ENCODE measurements around the gene ARHGEF3.
"Not testable (repeated sequence)": the region's sequence is repeated elsewhere in the genome, so short reads cannot be mapped to it uniquely, and the experiment has no call there.

ARHGEF3 gene

DNA sequence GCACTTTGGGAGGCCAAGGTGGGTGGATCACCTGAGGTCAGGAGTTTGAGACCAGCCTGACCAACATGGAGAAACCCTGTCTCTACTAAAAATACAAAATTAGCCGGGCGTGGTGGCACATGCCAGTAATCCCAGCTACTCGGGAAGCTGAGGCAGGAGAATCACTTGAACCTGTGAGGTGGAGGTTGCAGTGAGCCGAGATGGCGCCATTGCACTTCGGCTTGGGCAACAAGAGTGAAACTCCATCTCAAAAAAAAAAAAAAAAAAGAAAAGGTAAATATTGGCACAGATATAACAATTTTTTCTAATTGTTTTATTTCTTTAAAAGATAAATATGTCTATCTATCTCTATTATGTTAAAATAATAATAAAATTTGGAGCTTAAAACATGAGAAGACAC lies 94.3 kb downstream of the ARHGEF3 start:
- H2AK5ac ChIP-seq (ENCODE audit: low read depth, low read length); H3K23ac ChIP-seq (ENCODE audit: low read depth, low read length, poor library complexity); H3K9ac ChIP-seq (ENCODE audit: low read depth, low read length, poor library complexity); H3K18ac ChIP-seq (ENCODE audit: low read length); H3K4ac ChIP-seq (ENCODE audit: low read length); H3K36me3 ChIP-seq (replicated peaks in 1 of 2; ENCODE audit: control insufficient read depth in 2 of 2, insufficient read depth in 2 of 2, low read length in 2 of 2); H4K8ac ChIP-seq (ENCODE audit: low read depth, low read length); H2AFZ ChIP-seq (ENCODE audit: low read length); H3K27ac ChIP-seq (replicated peaks; ENCODE audit: low read length); H2BK15ac ChIP-seq (ENCODE audit: low read length); H3K4me1 ChIP-seq (ENCODE audit: control insufficient read depth in 2 of 2, insufficient read depth in 1 of 2, low read depth in 1 of 2, low read length in 2 of 2); H3K14ac ChIP-seq (ENCODE audit: low read length); H3K27me3 ChIP-seq (ENCODE audit: control insufficient read depth in 3 of 3, insufficient read depth in 3 of 3, low read depth in 1 of 3, low read length in 3 of 3); H2BK12ac ChIP-seq (ENCODE audit: low read length); H3K9me3 ChIP-seq (replicated peaks in 1 of 2; ENCODE audit: control insufficient read depth in 2 of 2, insufficient read depth in 1 of 2, low read depth in 1 of 2, low read length in 2 of 2); H2BK5ac ChIP-seq (ENCODE audit: low read length); H3K79me1 ChIP-seq (ENCODE audit: low read depth, low read length); H4K91ac ChIP-seq (ENCODE audit: low read depth, low read length, poor library complexity); H3K4me2 ChIP-seq (ENCODE audit: insufficient read depth, low read length, poor library complexity, severe bottlenecking); H3K4me3 ChIP-seq (ENCODE audit: low read length in 2 of 2); H2BK120ac ChIP-seq (ENCODE audit: low read depth, low read length); DNase-seq (ENCODE audit: low spot score): not testable (repeated sequence)
- WGBS, 2 donors (ENCODE audit: extremely low coverage in 2 of 2, insufficient read length in 2 of 2, insufficient replicate concordance in 1 of 2): no CpG with 5 or more reads among the region's 6 CpGs

DNA sequence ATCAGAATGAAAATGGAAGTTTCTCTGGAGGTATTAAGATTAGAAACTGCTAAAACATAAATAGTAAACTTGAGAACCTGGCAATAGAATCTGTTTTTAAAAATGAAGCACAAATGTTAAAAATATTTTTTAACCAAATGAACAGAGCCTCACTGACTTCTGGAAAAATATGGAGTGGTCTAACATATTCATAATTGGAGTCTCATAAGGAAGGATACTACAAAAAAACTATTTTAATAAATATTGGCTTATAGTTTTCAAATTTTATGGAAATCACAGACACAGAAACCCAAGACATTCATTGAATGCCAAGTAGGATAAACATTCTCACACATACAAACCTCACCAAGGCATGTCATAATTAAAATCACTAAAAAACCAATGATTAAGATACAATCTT lies 95.1 kb downstream of the ARHGEF3 start:
- DNase-seq (ENCODE audit: low spot score): no peak
- H4K8ac ChIP-seq (ENCODE audit: low read depth, low read length): no peak overlapping the region
- H2AK5ac ChIP-seq (ENCODE audit: low read depth, low read length): no peak overlapping the region
- H3K4me3 ChIP-seq (ENCODE audit: low read length in 2 of 2): no peak overlapping the region
- no peak overlapping the region for H2BK120ac ChIP-seq (ENCODE audit: low read depth, low read length)
- H3K36me3 ChIP-seq (replicated peaks in 1 of 2; ENCODE audit: control insufficient read depth in 2 of 2, insufficient read depth in 2 of 2, low read length in 2 of 2): no peaks in the 10 kb centered on the region
- no peaks in the 10 kb centered on the region for H3K27me3 ChIP-seq (ENCODE audit: control insufficient read depth in 3 of 3, insufficient read depth in 3 of 3, low read depth in 1 of 3, low read length in 3 of 3)
- no peak overlapping the region for H2BK5ac ChIP-seq (ENCODE audit: low read length)
- no peak overlapping the region for H2AFZ ChIP-seq (ENCODE audit: low read length)
- no peak overlapping the region for H3K14ac ChIP-seq (ENCODE audit: low read length)
- H3K4me2 ChIP-seq (ENCODE audit: insufficient read depth, low read length, poor library complexity, severe bottlenecking): no peak overlapping the region
- H2BK15ac ChIP-seq (ENCODE audit: low read length): no peak overlapping the region
- H3K4ac ChIP-seq (ENCODE audit: low read length): no peak overlapping the region
- H3K18ac ChIP-seq (ENCODE audit: low read length): no peak overlapping the region
- H4K91ac ChIP-seq (ENCODE audit: low read depth, low read length, poor library complexity): no peak overlapping the region
- H3K23ac ChIP-seq (ENCODE audit: low read depth, low read length, poor library complexity): no peak overlapping the region
- no peaks in the 10 kb centered on the region for H3K9me3 ChIP-seq (replicated peaks in 1 of 2; ENCODE audit: control insufficient read depth in 2 of 2, insufficient read depth in 1 of 2, low read depth in 1 of 2, low read length in 2 of 2)
- no peaks in the 10 kb centered on the region for H3K4me1 ChIP-seq (ENCODE audit: control insufficient read depth in 2 of 2, insufficient read depth in 1 of 2, low read depth in 1 of 2, low read length in 2 of 2)
- H3K9ac ChIP-seq (ENCODE audit: low read depth, low read length, poor library complexity): no peak overlapping the region
- H3K27ac ChIP-seq (replicated peaks; ENCODE audit: low read length): no peak overlapping the region
- no peak overlapping the region for H2BK12ac ChIP-seq (ENCODE audit: low read length)
- H3K79me1 ChIP-seq (ENCODE audit: low read depth, low read length): no peaks in the 10 kb centered on the region

DNA sequence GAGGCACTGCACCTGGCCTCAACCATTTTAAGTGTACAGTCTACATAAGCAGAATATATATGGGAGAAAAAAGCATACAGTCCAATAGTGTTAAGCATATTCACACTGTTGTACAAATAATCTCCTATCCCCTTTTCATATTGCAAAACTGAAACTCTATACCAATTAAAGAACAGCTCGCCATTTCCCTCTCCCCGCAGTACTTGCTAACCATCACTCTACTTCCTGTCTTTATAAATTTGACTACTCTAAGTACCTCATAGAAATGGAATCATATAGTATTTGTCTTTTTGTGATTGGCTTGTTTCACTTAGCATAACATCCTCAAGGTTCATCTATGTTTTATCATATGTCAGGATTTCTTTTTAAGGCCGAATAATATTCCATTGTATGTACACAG lies 97.0 kb downstream of the ARHGEF3 start:
- Histone ChIP-seq H2BK5ac (ENCODE audit: low read length) (no peak overlapping the region), H2BK15ac (ENCODE audit: low read length) (no peak overlapping the region), H3K23ac (ENCODE audit: low read depth, low read length, poor library complexity) (no peak overlapping the region), H4K8ac (ENCODE audit: low read depth, low read length) (no peak overlapping the region), H2BK120ac (ENCODE audit: low read depth, low read length) (no peak overlapping the region), H3K27me3 (ENCODE audit: control insufficient read depth in 3 of 3, insufficient read depth in 3 of 3, low read depth in 1 of 3, low read length in 3 of 3) (no peaks in the 10 kb centered on the region), H3K4me1 (ENCODE audit: control insufficient read depth in 2 of 2, insufficient read depth in 1 of 2, low read depth in 1 of 2, low read length in 2 of 2) (no peaks in the 10 kb centered on the region), H3K4me3 (ENCODE audit: low read length in 2 of 2) (no peak overlapping the region), H3K14ac (ENCODE audit: low read length) (no peak overlapping the region), H2AFZ (ENCODE audit: low read length) (no peak overlapping the region), H3K4ac (ENCODE audit: low read length) (no peak overlapping the region), H3K27ac (replicated peaks; ENCODE audit: low read length) (no peak overlapping the region), H3K18ac (ENCODE audit: low read length) (no peak overlapping the region), H3K9me3 (replicated peaks in 1 of 2; ENCODE audit: control insufficient read depth in 2 of 2, insufficient read depth in 1 of 2, low read depth in 1 of 2, low read length in 2 of 2) (no peaks in the 10 kb centered on the region), H4K91ac (ENCODE audit: low read depth, low read length, poor library complexity) (no peak overlapping the region), H3K79me1 (ENCODE audit: low read depth, low read length) (no peaks in the 10 kb centered on the region), H3K4me2 (ENCODE audit: insufficient read depth, low read length, poor library complexity, severe bottlenecking) (no peak overlapping the region), H3K36me3 (replicated peaks in 1 of 2; ENCODE audit: control insufficient read depth in 2 of 2, insufficient read depth in 2 of 2, low read length in 2 of 2) (no peaks in the 10 kb centered on the region), H2BK12ac (ENCODE audit: low read length) (no peak overlapping the region), H2AK5ac (ENCODE audit: low read depth, low read length) (no peak overlapping the region), H3K9ac (ENCODE audit: low read depth, low read length, poor library complexity) (no peak overlapping the region)
- no peak for DNase-seq (ENCODE audit: low spot score)
- WGBS, 2 donors (ENCODE audit: extremely low coverage in 2 of 2, insufficient read length in 2 of 2, insufficient replicate concordance in 1 of 2): no CpG with 5 or more reads among the region's 3 CpGs

- Histone ChIP-seq H3K79me1 (ENCODE audit: low read depth, low read length) (no peaks in the 10 kb centered on the region), H3K9me3 (replicated peaks in 1 of 2; ENCODE audit: control insufficient read depth in 2 of 2, insufficient read depth in 1 of 2, low read depth in 1 of 2, low read length in 2 of 2) (no peaks in the 10 kb centered on the region), H3K18ac (ENCODE audit: low read length) (no peak overlapping the region), H3K27me3 (ENCODE audit: control insufficient read depth in 3 of 3, insufficient read depth in 3 of 3, low read depth in 1 of 3, low read length in 3 of 3) (no peaks in the 10 kb centered on the region), H3K4ac (ENCODE audit: low read length) (no peak overlapping the region), H3K23ac (ENCODE audit: low read depth, low read length, poor library complexity) (no peak overlapping the region), H2AK5ac (ENCODE audit: low read depth, low read length) (no peak overlapping the region), H2BK15ac (ENCODE audit: low read length) (no peak overlapping the region), H3K27ac (replicated peaks; ENCODE audit: low read length) (no peak overlapping the region), H2BK5ac (ENCODE audit: low read length) (no peak overlapping the region), H3K4me1 (ENCODE audit: control insufficient read depth in 2 of 2, insufficient read depth in 1 of 2, low read depth in 1 of 2, low read length in 2 of 2) (no peaks in the 10 kb centered on the region), H2BK120ac (ENCODE audit: low read depth, low read length) (no peak overlapping the region), H4K8ac (ENCODE audit: low read depth, low read length) (no peak overlapping the region), H3K14ac (ENCODE audit: low read length) (no peak overlapping the region), H2AFZ (ENCODE audit: low read length) (no peak overlapping the region), H2BK12ac (ENCODE audit: low read length) (no peak overlapping the region), H4K91ac (ENCODE audit: low read depth, low read length, poor library complexity) (no peak overlapping the region), H3K9ac (ENCODE audit: low read depth, low read length, poor library complexity) (no peak overlapping the region), H3K4me2 (ENCODE audit: insufficient read depth, low read length, poor library complexity, severe bottlenecking) (no peak overlapping the region), H3K36me3 (replicated peaks in 1 of 2; ENCODE audit: control insufficient read depth in 2 of 2, insufficient read depth in 2 of 2, low read length in 2 of 2) (no peaks in the 10 kb centered on the region), H3K4me3 (ENCODE audit: low read length in 2 of 2) (no peak overlapping the region)
- no CpG with 5 or more reads among the region's 5 CpGs for WGBS, 2 donors (ENCODE audit: extremely low coverage in 2 of 2, insufficient read length in 2 of 2, insufficient replicate concordance in 1 of 2)
- peak; percentile 51 for DNase-seq (ENCODE audit: low spot score)
These were observed 99.0 kb downstream of the ARHGEF3 start for GRCh38 chr3:56702490-56703315.

All from neuronal stem cell (in vitro differentiated cells).